Urinary bladder (tissue), 4 donors: ENCODE data around the gene CCL18. TPM values are rescaled to one million over a fixed set of nuclear protein-coding genes. Genes with fewer than 3 reads are reported as not detected.
"Not testable (repeated sequence)": the region's sequence is repeated elsewhere in the genome, so short reads cannot be mapped to it uniquely, and the experiment has no call there.

Experiments
- DNase-seq: peaks from one replicate; pipeline ENCODE4 v3.0.0-alpha.2; 2015; ENCODE audit errors: extremely low spot score
- H3K27ac ChIP-seq: one replicate; pipeline ENCODE4 v1.5.1; 2013; ENCODE audit warnings: low read depth, mild to moderate bottlenecking, moderate library complexity
- H3K36me3 ChIP-seq: one replicate; pipeline ENCODE4 v1.6.1; 2013; ENCODE audit warnings: mild to moderate bottlenecking, moderate library complexity; ENCODE audit not compliant: insufficient read depth
- H3K4me1 ChIP-seq: one replicate; pipeline ENCODE4 v1.6.1; 2013; ENCODE audit warnings: mild to moderate bottlenecking, moderate library complexity; ENCODE audit not compliant: insufficient read depth
- H3K4me3 ChIP-seq: one replicate; pipeline ENCODE4 v1.5.1; 2013; ENCODE audit warnings: low read depth, low read length
- WGBS: extraction: QIAGEN DNeasy Blood & Tissue Kit; methylation state at CpG from one replicate; pipeline ENCODE4 v1.1.7; 2013; 5-methylcytosine and 5-hydroxymethylcytosine counted together
- polyA plus RNA-seq: library from polyadenylated mRNA; stranded (reverse); fragments of 200-250 nt; gene quantifications from one replicate; pipeline ENCODE4 v1.2.3, GENCODE V29; 2013
- total RNA-seq: library from RNA; depleted of rRNA; stranded (reverse); fragments of >200 nt; gene quantifications from one replicate; pipeline ENCODE4 v1.2.3, GENCODE V29; 2014
- donor health status: healthy with polysubstance abuse.
- donor health status: healthy.

The CCL18 gene
- total and polyA plus RNA-seq, 2 donors: 1.5 TPM; not detected in 1

DNA sequence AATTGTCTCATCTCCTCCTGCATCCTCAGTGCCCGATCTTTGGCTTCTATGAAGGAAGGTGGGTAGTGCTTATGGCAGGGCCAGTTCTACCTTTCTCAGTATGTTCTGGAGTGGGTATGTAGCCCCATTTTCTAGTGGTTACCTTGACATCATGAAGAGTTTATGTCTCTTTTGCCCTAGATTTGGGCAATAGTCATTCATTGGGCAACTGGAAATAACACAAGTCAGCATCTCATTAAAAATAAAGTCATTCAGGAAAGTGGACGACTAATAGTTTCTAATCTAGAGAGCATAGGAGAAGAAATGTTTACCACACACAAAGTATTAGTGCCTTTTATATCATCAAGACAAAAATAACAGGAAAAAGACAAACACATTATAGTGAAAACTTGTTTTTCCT, 19.6 kb downstream of the CCL18 start:
- not testable (repeated sequence) for H3K27ac ChIP-seq, H3K4me1 ChIP-seq, H3K36me3 ChIP-seq, H3K4me3 ChIP-seq, DNase-seq
- WGBS: 72% methylated on average over 2 of the region's 2 CpGs

DNA sequence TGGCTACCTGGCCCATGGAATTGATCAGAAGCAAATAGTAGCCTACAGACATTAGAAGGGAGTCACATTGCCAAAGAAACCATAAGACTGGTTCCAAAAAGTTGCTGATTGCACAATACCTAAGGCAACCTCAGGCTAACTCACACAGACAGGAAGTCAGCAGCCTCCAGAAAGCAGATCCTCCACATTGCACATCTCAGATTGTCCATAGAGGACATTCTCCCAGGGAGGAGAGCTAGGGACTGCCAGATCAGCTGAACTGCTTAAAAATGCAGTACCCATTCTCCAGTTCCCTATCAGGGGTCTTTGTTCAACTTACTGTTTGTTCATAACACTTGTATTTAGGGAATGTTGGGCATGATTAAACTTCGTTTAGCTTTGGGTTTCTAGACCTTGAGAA, 21.7 kb downstream of the CCL18 start:
- no peak overlapping the region for H3K27ac ChIP-seq
- 37% methylated on average over 1 of the region's 1 CpG for WGBS
- DNase-seq: no peak
- H3K4me1 ChIP-seq: no peaks in the 10 kb centered on the region
- H3K4me3 ChIP-seq: no peak overlapping the region
- no peaks in the 10 kb centered on the region for H3K36me3 ChIP-seq

DNA sequence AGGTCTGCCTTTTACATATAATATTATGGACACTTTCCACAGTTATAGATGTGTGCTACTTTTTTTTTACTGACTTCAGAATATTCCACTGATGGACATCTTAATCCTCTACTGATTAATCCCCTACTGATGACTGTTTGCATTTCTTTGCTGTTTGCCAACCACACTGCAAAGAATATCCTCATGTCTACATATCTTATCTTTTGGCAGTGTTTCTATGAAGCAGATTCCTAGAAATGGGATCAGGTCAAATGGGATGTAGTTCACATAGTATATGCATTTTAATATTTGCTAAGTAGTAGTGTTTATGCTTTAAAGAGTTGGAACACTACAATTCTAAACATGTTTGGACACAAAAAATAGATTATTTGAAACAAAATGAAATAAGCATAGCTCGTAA, 22.7 kb downstream of the CCL18 start:
- H3K27ac ChIP-seq: no peak overlapping the region
- H3K4me3 ChIP-seq: no peak overlapping the region
- no peak for DNase-seq
- WGBS: 57% methylated on average over 1 of the region's 1 CpG
- H3K36me3 ChIP-seq: no peaks in the 10 kb centered on the region
- no peaks in the 10 kb centered on the region for H3K4me1 ChIP-seq

DNA sequence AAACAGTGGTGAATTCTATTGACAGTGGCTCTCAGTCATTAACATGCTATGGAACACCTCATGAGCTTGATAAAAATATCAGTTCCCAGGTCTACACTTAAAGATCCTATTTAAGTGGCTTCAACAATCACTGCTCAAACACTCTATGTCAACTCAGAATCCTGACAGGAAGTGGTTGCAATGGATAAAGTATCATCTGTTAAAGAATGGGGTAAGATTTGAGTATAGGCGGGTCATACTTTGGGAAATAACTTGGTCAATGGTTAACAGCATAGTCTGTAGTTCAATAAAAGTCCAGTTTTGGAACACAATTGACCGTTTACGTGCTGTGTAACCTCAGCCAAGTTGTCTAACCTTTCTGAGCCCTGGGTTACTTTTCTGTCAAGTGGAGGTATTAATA, 23.4 kb downstream of the CCL18 start:
- not testable (repeated sequence) for H3K36me3 ChIP-seq, H3K27ac ChIP-seq, H3K4me3 ChIP-seq, DNase-seq, H3K4me1 ChIP-seq
- no CpG with 5 or more reads among the region's 3 CpGs for WGBS

DNA sequence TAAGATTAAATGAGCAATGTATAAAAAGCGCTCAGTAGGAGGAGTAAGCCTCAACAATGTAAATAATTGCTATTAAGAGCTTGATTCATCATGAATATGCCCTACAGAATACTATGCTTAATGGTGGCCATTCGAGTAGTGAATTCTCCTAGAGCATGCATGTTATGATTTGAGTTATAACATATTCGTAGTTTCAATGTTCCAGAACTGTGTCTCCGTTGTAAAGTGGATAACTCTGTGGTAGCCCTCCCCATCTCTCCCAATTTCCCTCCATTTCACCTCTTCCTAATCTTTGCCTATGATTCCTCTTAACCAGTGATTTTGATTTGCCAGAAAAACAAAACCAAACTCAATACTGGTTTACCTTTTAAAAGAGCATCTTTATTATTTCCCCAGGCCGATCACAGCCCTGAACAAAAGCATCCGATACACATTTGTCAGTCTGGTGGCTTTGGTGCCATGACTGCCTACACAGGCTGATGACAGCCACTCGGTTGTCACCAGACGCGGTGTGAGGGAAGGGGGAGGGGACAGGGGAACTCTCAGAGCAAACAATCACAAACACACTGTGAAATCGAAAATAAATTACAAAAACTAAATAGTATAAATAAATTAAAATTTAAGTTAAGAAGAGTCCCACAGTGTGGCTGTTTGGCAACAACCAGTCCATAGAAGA, 24.0 kb downstream of the CCL18 start:
- WGBS: 83% methylated on average over 10 of the region's 10 CpGs
- DNase-seq, H3K4me1 ChIP-seq, H3K4me3 ChIP-seq, H3K27ac ChIP-seq, H3K36me3 ChIP-seq: not testable (repeated sequence)

DNA sequence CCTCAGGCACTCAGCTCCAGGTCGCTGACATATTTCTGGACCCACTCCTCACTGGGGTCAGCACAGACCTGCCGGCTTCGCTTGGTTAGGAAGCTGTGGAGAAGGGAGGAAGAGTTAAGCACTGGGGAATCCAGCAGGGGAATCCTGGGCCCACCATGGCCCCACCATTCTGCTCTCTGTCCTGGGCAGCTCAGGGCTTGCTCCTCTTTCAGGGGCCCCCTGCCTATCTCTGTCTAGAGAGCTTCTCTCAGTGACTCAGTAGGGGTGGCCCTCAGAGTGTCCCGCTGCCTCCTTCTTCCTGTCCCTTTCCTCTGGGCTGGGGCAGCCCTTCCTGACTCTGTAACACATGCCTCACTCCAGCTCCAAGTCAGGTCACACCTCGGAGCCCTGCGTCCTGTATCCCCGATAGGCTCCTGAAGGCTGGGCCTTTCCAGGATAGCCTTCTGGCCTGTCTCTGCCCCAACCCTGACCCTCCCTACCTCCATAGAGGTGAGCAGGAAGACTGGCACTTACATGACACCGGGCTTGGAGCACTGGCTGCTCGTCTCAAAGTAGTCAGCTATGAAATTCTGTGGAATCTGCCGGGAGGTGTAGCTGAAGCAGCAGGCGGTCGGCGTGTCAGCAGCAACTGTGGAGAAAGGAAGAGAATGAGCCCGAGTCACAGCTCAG, 24.7 kb downstream of the CCL18 start:
- Histone ChIP-seq H3K4me3 (no peak overlapping the region), H3K27ac (no peak overlapping the region), H3K36me3 (no peaks in the 10 kb centered on the region), H3K4me1 (no peaks in the 10 kb centered on the region)
- 71% methylated on average over 14 of the region's 14 CpGs for WGBS
- no peak for DNase-seq

DNA sequence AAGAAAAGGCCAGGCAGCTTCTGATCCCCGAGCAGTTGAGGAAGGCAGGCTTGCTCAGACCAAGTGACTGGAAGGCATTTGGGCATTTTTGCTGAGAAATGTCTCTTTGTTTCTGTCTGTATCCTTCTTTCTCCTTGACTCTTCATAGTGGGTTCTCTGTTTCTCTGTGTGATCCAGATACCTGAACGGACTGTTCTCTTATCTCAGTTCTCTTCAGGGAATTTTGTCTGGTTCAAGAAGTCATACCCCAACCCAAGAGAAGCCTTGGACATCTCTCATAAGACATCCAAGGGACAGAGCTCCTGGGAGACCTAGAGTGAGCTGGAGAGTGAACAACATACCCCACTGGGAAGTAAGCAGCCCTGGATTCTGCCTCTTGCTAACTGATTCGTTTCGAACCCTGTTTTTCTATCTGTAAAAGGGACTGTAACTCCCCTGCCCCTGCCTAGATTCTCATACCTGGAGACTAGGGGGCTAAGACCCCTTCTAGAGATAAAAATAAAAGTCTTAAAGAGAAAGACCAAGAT, 25.3 kb downstream of the CCL18 start:
- Histone ChIP-seq H3K27ac (no peak overlapping the region), H3K36me3 (no peaks in the 10 kb centered on the region), H3K4me1 (no peaks in the 10 kb centered on the region), H3K4me3 (no peak overlapping the region)
- 74% methylated on average over 4 of the region's 4 CpGs for WGBS
- no peak for DNase-seq

DNA sequence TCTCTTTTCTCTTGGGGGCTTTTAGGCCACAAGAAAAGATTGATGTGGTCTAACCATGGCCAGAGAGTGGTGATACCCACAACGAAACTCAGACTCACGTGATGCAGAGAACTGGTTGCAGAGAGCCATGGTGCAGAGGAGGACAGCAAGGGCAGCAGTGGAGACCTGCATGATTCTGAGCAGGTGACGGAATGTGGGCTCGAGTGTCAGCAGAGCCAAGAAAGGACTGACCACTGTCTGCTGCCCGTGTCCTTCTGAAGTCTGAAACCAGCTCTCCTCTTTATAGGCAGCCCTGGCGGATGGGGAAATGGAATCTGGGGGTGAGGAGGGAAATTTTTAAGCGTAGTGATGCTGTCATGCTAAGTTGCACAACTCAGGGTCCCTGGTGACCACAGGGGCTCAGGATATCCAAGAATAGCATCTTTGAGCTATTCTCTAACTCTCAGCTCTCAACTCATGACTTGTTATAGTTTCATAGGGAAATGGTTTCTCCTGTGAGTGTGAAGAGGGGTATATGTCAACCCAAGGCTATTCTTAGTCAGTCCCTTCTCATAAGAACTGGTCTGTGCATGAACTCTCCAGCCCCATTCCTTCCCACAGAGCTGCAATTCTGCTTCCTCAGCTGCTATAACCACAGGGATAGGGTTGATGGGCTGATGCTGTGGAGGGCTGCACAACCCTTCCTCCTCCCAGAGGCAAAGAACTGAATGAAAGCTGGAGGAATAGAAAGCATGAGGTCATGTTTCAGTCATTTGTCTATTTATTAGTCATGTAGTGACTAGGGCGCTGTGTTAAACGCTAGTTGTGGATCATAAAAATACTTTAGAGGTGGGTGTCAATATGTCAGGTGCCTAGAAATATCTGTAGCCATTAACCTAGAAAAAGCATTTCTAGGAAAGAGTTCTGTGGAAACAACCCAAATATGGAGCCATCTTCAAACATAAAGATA, 26.1 kb downstream of the CCL18 start, which contains the start of gene CCL3:
CCL3 (minus strand) TSS at position 256 of the 949 bp plus-strand sequence; CDS start at position 171, 85 bp downstream.
- Histone ChIP-seq H3K36me3 (no peaks in the 10 kb centered on the region), H3K4me1 (no peaks in the 10 kb centered on the region), H3K27ac (no peak within 1 kb of the TSS), H3K4me3 (no peak within 1 kb of the TSS)
- WGBS: 65% methylated on average over 9 of the region's 9 CpGs
- DNase-seq: no peak

DNA sequence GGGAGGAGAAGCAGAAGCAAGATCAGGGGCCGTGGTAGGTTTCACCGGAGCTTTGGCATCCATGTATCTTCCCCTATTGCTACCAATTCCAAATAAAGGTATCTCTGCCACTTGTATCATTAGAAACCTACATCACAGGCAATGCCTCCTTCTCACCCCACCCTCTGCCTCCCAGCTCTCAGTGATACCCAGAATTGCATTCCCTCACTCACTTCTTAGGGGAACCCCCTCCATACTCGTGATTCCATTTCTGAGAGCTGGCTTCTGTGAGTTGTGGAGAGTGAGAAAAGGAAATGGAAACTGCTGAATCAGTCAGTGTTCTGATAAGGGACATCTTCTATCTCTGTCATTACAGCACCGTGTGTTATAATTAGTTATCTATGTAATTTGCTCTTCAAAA, 28.2 kb downstream of the CCL18 start:
- Histone ChIP-seq H3K36me3 (no peaks in the 10 kb centered on the region), H3K4me3 (no peak overlapping the region), H3K27ac (no peak overlapping the region), H3K4me1 (no peaks in the 10 kb centered on the region)
- DNase-seq: no peak
- 70% methylated on average over 4 of the region's 4 CpGs for WGBS

DNA sequence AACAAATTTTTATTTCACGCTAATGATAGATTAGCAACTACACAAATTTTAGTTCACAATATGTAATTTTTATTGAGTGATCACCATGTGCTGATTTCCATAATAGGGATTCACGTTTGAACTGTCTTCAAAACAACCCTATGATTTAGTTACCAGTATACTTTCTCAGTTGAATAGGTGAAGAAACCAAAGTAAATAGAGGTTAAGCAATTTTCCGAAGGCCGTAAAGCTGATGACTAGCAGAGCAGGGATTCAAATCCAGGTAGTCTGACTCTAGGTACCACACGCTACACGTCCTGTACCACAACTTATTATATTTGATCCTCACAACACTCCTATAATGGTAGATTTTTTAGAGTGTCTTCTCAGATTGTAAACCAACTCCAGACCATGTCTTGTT, 28.6 kb downstream of the CCL18 start:
- WGBS: 80% methylated on average over 6 of the region's 6 CpGs
- H3K4me3 ChIP-seq, H3K4me1 ChIP-seq, H3K27ac ChIP-seq, H3K36me3 ChIP-seq, DNase-seq: not testable (repeated sequence)

DNA sequence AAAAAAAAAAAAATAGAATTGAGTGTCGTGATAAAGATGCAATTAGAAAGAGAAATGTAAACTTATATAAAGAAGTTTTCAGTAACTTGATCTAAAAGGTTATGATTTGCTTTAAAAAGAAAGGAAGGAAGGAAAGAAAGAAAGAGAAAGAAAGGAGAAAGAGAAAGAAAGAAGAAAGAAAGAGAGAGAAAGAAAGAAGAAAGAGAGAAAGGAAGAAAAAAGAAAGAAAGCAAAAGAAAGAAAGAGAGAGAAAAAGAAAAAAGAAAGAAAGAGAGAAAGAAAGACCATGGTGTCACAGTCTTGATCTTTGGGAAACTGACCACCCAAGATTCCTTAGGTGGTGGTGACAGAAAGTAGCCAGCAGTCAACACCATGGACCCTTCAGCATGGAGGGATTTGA, 30.2 kb downstream of the CCL18 start:
- H3K36me3 ChIP-seq: no peaks in the 10 kb centered on the region
- no peak overlapping the region for H3K27ac ChIP-seq
- WGBS: 87% methylated on average over 1 of the region's 1 CpG
- H3K4me3 ChIP-seq: no peak overlapping the region
- DNase-seq: no peak
- H3K4me1 ChIP-seq: no peaks in the 10 kb centered on the region

DNA sequence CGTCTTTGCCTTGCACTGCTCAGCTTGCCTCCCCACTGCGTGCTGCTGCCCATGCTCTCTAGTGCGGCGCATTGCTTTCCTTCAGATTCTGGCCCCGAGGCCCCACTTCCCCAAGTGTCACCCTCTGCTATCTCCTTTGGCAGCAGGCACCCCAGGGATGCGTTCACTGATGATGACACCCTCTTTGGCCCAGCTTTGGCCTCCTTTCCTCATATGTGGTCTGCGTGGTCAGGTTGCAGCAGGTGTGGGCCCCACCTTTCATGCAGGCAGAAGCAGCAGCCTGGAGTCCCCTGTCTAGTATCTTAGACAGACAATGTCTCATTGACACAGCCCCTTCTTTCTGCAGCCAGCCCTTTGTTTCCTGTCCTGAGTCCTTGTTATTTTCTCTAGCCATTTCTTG, 30.7 kb downstream of the CCL18 start:
- 90% methylated on average over 7 of the region's 7 CpGs for WGBS
- H3K27ac ChIP-seq: no peak overlapping the region
- H3K4me1 ChIP-seq: no peaks in the 10 kb centered on the region
- H3K36me3 ChIP-seq: no peaks in the 10 kb centered on the region
- H3K4me3 ChIP-seq: no peak overlapping the region
- DNase-seq: no peak

DNA sequence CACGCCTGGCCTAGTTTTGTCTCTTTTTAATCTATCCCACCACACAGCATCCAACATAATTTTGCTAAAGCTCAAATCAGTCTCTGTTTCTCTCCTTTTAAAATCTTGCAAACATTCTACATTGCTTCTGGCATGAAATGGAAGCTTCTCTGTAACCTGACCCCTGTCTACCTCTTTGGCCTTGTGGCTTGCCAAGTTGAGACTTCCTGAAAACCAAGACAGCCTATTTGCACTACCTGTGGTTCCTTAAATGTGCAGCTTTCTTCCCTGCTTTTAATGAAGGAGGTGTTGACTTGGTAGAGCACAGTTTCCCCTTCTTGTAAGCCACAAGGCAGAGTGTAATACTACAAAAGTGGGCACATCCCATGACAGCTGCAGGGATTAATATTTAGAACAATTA, 31.9 kb downstream of the CCL18 start:
- Histone ChIP-seq H3K36me3 (no peaks in the 10 kb centered on the region), H3K27ac (no peak overlapping the region), H3K4me1 (no peaks in the 10 kb centered on the region), H3K4me3 (no peak overlapping the region)
- 75% methylated on average over 1 of the region's 1 CpG for WGBS
- DNase-seq: no peak
